ENCODE measurements around the gene IDH3G.

The IDH3G gene

GRCh38 chrX:153784325-153784967 is 9.7 kb downstream of the IDH3G start:
- H3K4me3 ChIP-seq (ENCODE audit: low read depth, low read length), result no peak overlapping the region
- no peak for TF ChIP-seq CTCF (IDR thresholded peaks at IDR 0.05; ENCODE audit: low read depth, low read length)

GRCh38 chrX:153783378-153784013 is 10.7 kb downstream of the IDH3G start:
- no peak for TF ChIP-seq CTCF (IDR thresholded peaks at IDR 0.05; ENCODE audit: low read depth, low read length)
- no peak overlapping the region for H3K4me3 ChIP-seq (ENCODE audit: low read depth, low read length)

- TF ChIP-seq CTCF (IDR thresholded peaks at IDR 0.05; ENCODE audit: low read depth, low read length), result no peak
- H3K4me3 ChIP-seq (ENCODE audit: low read depth, low read length), result no peak overlapping the region
Observed at GRCh38 chrX:153782871-153783270, 11.3 kb downstream of the IDH3G start.

- peak; percentile 14; the same call in 1 of the 2 replicates for TF ChIP-seq CTCF (IDR thresholded peaks at IDR 0.05; ENCODE audit: low read depth, low read length)
- no peak overlapping the region for H3K4me3 ChIP-seq (ENCODE audit: low read depth, low read length)
Observed at GRCh38 chrX:153782313-153782712, 11.9 kb downstream of the IDH3G start.

GRCh38 chrX:153781428-153782047 is 12.6 kb downstream of the IDH3G start:
- TF ChIP-seq CTCF (IDR thresholded peaks at IDR 0.05; ENCODE audit: low read depth, low read length), result no peak
- no peak overlapping the region for H3K4me3 ChIP-seq (ENCODE audit: low read depth, low read length)

GRCh38 chrX:153780678-153781427 is 13.3 kb downstream of the IDH3G start, which contains the start of gene SRPK3:
Gene SRPK3 (plus strand): TSS chrX:153781041. CDS start chrX:153781087, 46 bp downstream.
- no peak within 1 kb of the TSS for H3K4me3 ChIP-seq (ENCODE audit: low read depth, low read length)
- no peak for TF ChIP-seq CTCF (IDR thresholded peaks at IDR 0.05; ENCODE audit: low read depth, low read length)

All from WI38 (cell line).